OCI-LY3 (cell line): Measurements from ENCODE around the gene IQCF6.
"Not testable (repeated sequence)": the region's sequence is repeated elsewhere in the genome, so short reads cannot be mapped to it uniquely, and the experiment has no call there.

Source experiments
- CTCF ChIP-seq: fragments of 200-600, 300-600 bp; sonication (generic); IDR thresholded peaks from 2 replicates; pipeline ENCODE4 v1.5.1; 2014; ENCODE audit warnings: antibody characterized with exemption, low read length, low read depth
- EZH2phosphoT487 ChIP-seq: fragments of 200-600 bp; shearing (Covaris generic); IDR thresholded peaks from 2 replicates; pipeline ENCODE4 v1.6.1; 2018; ENCODE audit warnings: antibody characterized with exemption, mixed run types, low read depth

GRCh38 chr3:51742978-51743377, 36.1 kb downstream of the IQCF6 start:
- peak; percentile 28; the same call in 1 of the 2 replicates for TF ChIP-seq CTCF
- TF ChIP-seq EZH2phosphoT487 = not testable (repeated sequence)
